Suppressor macrophage treated with lipopolysaccharide for 1 hour (primary cell): Measurements from ENCODE around the gene DDIAS.
A peak's percentile ranks its signal among the peaks of the same experiment; 100 is the strongest.
"Not testable (repeated sequence)": the region's sequence is repeated elsewhere in the genome, so short reads cannot be mapped to it uniquely, and the experiment has no call there.

Experiments
- DNase-seq, 3 donors: peaks; one replicate each; pipeline ENCODE4 v3.0.0-alpha.2; 2020 to 2022

DDIAS gene

GRCh38 chr11:82901165-82901921 is at the start of gene DDIAS:
DDIAS (plus strand) TSS chr11:82901736; CDS start chr11:82914739, 13,003 bp downstream.
- DNase-seq, result peak; percentile 97 to 98 (median 97)

- no peak for DNase-seq
Measured at GRCh38 chr11:82854242-82854641, 47.3 kb upstream of the DDIAS start.

- not testable (repeated sequence) for DNase-seq
Measured at GRCh38 chr11:82854916-82855315, 46.6 kb upstream of the DDIAS start.

GRCh38 chr11:82855616-82856015 is 45.9 kb upstream of the DDIAS start:
- no peak for DNase-seq

- DNase-seq, result no peak
Measured at GRCh38 chr11:82857145-82857544, 44.4 kb upstream of the DDIAS start.

GRCh38 chr11:82858133-82858532 is 43.4 kb upstream of the DDIAS start:
- DNase-seq, result no peak

- DNase-seq, result no peak
Measured at GRCh38 chr11:82858556-82859091, 42.9 kb upstream of the DDIAS start.

- no peak for DNase-seq
Measured at GRCh38 chr11:82859750-82860149, 41.8 kb upstream of the DDIAS start.

- no peak for DNase-seq
Measured at GRCh38 chr11:82862379-82862778, 39.2 kb upstream of the DDIAS start.

GRCh38 chr11:82863209-82863608 is 38.3 kb upstream of the DDIAS start:
- DNase-seq, result no peak

GRCh38 chr11:82864268-82864667 is 37.3 kb upstream of the DDIAS start:
- peak; percentile 80 to 85 (median 82) for DNase-seq

- no peak for DNase-seq
Measured at GRCh38 chr11:82865841-82866240, 35.7 kb upstream of the DDIAS start.

GRCh38 chr11:82867495-82868082 is 33.9 kb upstream of the DDIAS start:
- peak; percentile 91 to 94 (median 94) for DNase-seq

- DNase-seq, result peak in 1 of 3 donors; percentile 20
Measured at GRCh38 chr11:82869657-82870056, 31.9 kb upstream of the DDIAS start.

- no peak for DNase-seq
Measured at GRCh38 chr11:82871646-82872045, 29.9 kb upstream of the DDIAS start.

- DNase-seq, result no peak
Measured at GRCh38 chr11:82872377-82873150, 29.0 kb upstream of the DDIAS start.

- no peak for DNase-seq
Measured at GRCh38 chr11:82873919-82874333, 27.6 kb upstream of the DDIAS start.

- no peak for DNase-seq
Measured at GRCh38 chr11:82874646-82875523, 26.7 kb upstream of the DDIAS start.

- DNase-seq, result peak in 2 of 3 donors; percentile 26 to 39
Measured at GRCh38 chr11:82883853-82884252, 17.7 kb upstream of the DDIAS start.

GRCh38 chr11:82889133-82890001 is 12.2 kb upstream of the DDIAS start:
- peak; percentile 55 to 72 (median 63) for DNase-seq

- no peak for DNase-seq
Measured at GRCh38 chr11:82890002-82890341, 11.6 kb upstream of the DDIAS start.
